CD4-positive, alpha-beta T cell treated with Interleukin-10 for 1 hour (primary cell): Measurements from ENCODE around the gene NFKB1.
"Not testable (repeated sequence)": the region's sequence is repeated elsewhere in the genome, so short reads cannot be mapped to it uniquely, and the experiment has no call there.

ENCODE experiments used
- DNase-seq: peaks from one replicate; pipeline ENCODE4 v3.0.0-alpha.2; 2020

NFKB1 gene

GRCh38 chr4:102534845-102535244 lies 33.7 kb downstream of the NFKB1 start:
- no peak for DNase-seq

GRCh38 chr4:102535398-102536082 lies 34.4 kb downstream of the NFKB1 start:
- DNase-seq = peak; percentile 43

GRCh38 chr4:102536768-102537167 lies 35.6 kb downstream of the NFKB1 start:
- DNase-seq = no peak

DNA sequence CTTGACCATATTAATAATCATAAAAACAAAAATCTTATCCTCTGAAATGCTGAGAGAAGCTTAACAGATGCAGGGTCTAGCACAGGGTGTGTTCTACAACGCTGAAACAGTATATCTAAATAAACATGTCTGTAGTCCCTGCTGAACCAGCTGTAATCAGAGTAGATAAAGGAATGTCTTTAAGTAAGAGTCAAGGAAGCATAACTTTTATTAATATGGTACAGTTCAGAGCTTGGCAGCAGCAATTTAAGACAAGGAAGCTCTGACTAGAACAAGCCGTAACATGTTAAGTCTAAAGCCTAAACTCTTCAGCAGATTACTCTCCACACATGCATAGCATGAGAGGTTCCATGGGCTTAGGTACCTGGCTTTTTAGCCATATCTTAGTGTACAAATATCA lies 36.1 kb downstream of the NFKB1 start:
- no peak for DNase-seq

GRCh38 chr4:102541697-102542096 lies 40.5 kb downstream of the NFKB1 start:
- no peak for DNase-seq

DNA sequence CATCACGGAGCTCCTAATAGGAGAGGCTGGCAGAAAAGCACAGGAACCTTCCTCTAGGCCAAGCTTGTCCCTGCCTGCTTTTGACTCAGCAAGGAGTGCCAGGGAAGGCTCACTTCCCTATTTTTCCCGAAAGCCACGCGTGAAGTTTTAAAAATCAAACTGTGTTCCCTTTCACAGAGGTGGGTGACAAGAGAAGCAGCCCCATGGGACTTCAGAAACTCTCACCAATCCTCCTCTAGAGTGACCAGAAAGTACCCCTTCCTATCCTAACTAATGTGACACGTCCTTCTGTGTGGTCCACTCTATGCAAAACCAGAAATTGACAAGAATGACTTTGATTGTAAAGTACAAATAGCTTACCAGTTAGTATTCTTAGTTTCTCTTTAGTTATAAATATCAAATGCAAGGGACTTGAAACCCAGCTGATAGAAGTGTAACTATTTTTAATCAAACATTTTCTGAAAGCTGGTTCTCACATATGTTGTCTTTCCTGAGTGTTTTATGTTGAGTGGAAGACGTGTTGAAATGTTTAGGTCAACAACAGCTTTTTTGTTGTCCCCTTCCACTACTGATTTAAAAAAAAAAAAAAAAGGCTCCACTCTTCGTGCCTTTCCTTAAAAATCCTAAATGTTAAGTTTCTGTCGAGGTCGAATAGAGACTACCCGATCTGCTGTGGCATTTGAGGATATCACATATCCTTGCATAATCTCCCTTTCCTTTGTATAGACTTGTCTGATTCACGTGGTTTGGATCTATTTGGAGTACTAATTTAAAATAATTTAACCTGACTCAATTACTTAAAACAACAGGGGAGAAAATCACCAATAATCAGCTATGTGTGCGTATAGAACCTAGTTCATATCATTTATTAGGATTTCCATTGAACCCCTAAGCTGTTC lies 42.1 kb downstream of the NFKB1 start:
- DNase-seq = no peak

DNA sequence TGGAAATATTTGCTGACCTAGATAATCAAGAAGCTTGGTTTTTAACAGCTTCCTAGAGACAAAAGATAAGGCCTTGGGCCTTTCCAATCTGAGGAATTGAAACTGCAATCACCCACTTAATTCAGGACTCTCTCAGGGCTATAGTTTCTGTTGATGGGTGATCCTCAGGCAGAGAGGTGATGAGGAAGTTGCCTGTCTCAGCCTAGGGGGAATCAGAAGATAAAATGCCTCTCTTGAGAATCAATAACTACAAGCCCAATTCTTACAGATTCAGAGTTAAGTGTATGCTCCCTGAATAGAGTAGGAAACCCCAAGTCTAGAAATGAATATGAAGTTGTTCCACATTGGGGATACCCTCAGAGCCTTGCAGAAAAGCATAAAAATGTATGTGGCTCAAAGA lies 45.5 kb downstream of the NFKB1 start:
- DNase-seq = no peak

DNA sequence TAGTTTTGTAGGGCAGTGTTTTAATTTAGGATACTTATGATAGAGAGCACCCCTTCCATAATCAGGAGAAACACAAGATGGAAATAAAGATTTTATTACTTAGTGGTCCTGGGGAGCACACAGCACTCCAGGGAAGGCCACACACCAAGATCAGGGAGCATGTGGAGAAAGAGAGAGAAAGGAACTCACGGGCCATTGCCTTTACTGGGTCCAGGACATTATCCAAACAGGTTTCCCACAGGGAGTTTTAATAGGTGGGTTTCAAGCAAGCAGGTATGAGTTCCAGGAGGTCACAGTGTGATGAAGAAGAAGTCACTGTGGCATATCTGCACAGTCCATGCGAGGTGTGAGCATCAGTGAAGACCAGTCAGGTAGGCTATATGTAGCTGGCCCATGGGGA lies 46.8 kb downstream of the NFKB1 start:
- no peak for DNase-seq

DNA sequence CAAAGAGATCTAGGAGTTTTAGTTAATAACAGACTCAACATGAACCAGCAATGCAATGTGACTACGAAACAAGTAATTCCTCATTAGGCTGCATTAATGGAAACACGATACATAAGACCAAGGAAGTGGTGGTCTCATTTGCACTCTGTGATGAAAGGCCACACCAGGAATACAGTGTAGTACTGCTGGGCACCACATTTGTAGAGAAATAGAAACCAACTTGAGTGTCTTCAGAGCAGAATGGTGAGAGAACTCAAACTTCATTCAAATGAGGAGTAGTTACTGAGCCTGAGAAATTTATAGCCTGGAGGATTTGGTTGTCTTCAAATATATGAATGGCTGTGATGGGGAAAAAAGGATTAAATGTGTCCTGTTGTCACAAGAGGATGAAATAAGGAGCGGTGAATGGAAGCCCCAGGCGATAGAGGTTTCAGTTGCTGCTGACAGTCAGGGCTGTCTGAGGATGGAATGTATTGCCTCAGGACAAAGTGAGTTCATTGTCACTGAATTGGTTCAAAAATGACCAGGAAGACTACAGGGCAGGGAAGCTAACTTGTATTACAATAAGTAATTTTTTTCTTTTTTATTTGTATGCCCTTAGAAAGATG lies 50.9 kb downstream of the NFKB1 start:
- DNase-seq = no peak

- peak; percentile 51 for DNase-seq
These were observed 51.6 kb downstream of the NFKB1 start for GRCh38 chr4:102552781-102553180.

DNA sequence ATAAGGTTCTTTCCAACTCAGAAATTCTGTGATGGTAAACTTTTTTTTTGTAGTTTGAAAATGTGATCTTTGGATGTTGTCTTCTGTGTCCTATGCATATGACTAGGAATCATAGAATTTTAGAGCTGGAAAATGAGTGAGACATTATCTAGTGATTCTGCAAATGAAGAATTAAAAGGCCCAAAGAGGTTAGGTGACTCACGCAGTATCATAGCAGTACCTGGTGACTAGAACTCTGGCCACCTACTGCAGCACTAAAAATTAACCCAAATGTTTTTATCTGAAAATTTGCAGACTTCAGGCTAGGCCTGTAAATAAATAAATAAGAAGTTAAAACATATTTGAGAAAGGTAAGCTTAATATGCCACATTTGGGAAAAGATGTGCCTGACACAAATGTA lies 52.8 kb downstream of the NFKB1 start:
- no peak for DNase-seq

- DNase-seq = no peak
These were observed 53.3 kb downstream of the NFKB1 start for GRCh38 chr4:102554482-102554881.

- no peak for DNase-seq
These were observed 53.8 kb downstream of the NFKB1 start for GRCh38 chr4:102554992-102555391.

DNA sequence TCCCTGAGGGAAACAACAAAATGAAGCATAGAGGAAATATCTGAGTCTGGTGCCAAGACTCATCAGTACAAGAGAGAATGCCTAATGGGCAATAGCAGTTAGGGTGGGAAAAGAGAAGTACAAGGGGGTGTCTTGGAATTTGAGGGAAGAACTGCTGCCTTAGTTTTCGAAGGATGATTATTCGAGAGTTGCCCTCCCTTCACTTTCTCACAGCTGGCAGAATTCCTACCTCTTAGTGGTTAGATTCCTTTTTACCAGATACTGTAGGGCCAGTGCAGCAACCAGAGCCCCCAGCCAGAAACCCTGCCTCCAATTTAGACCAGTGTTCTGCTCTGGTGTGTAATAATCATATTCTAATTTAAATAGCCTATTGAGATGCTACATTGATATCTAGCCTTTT lies 56.5 kb downstream of the NFKB1 start:
- DNase-seq = no peak

DNA sequence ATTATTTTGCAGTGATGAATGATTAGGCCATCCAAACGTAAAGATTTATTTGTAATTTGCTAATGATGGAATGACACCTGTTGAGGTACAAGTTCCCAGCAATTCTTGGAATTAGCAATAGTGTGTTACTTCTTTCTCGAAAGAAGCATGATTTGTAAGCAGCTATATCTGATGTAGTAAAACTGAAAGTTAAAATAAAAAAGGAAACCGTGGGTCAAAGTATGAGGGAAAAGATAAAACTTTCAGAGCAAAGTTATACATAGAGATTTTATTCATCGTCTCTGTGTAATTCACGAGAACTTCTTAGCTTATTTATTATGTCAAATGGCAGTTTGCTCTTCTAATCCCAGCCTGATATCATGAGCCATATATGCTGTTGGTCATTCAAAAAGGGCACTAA lies 59.0 kb downstream of the NFKB1 start:
- no peak for DNase-seq

GRCh38 chr4:102560571-102561341 lies 59.6 kb downstream of the NFKB1 start:
- DNase-seq = no peak

- no peak for DNase-seq
These were observed 61.8 kb downstream of the NFKB1 start for GRCh38 chr4:102563000-102563399.

DNA sequence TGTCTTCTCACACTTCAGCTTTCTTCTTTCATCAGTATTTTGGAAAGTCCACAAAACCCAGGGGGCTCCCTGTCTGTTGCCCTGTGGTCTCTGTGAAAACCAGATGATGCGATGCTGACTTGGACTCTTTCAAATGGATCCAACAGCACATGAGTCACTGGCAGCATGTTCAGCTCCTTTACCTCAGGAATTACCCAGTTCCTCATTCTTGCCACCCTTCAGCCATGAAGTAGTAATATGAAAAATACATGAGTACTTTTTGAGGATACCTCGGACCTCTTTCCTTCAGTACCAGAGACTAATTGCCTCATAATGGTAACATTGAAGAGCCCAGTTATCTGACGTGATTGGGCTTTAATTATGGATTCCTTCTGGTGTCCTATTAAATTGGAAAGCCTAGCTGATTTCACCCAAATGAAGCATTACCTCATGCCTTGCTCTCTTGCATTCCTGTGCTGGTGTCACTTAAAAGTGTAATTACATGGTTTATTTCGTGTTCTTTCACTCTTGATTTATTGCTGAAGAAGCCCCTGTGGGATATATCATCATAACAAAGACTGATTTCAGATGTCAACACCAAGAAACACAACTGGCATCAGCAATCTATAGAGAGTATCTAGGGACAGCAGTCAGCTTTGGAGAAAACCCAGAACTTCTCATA lies 63.4 kb downstream of the NFKB1 start:
- no peak for DNase-seq

DNA sequence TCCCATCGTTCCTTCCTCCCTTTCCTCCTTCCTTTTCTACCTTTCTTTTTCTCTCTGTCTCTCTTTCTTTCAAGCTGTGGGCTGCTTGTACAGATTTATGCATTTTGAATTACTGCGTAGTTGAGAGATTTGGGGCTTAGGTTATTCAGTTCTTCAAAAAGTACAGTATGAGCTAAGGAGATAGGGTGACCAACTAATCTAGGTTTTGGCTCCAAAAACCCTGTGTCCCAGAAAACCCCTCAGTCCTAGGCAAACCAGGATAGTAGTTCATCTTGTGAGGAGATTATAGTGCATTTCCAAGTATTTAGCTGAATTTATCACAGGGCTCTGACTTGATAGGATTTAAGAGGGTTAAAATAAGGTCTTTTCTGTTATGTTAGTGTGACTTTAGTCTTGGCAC lies 64.5 kb downstream of the NFKB1 start:
- DNase-seq = no peak

- DNase-seq = no peak
These were observed 65.3 kb downstream of the NFKB1 start for GRCh38 chr4:102566426-102566825.

- no peak for DNase-seq
These were observed 66.3 kb downstream of the NFKB1 start for GRCh38 chr4:102567427-102567826.

DNA sequence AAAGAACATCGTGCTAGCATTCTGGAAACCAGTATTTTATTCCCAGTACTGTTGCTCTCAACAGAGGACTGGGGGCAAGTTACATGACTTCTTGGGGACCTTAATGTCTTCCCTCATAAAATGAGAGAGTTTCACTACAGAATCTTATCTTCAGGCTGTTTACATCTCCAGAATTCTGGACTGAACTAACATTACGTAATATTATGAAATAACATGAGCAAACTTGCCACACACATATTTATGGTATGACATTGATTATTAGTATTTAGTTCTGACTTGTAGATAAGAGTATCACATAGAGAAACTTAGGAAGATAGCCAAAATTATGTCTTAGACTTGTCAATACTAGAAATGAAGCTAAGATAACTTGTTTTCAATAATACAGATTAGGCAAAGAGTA lies 68.0 kb downstream of the NFKB1 start:
- DNase-seq = no peak

- DNase-seq = not testable (repeated sequence)
These were observed 69.1 kb downstream of the NFKB1 start for GRCh38 chr4:102570211-102570610.
